ENCODE data around the gene TRPV5. TPM values are rescaled to one million over a fixed set of nuclear protein-coding genes. Genes with fewer than 3 reads are reported as not detected.

The TRPV5 gene
- total RNA-seq, 1 donor from 2014 or later = not detected

DNA sequence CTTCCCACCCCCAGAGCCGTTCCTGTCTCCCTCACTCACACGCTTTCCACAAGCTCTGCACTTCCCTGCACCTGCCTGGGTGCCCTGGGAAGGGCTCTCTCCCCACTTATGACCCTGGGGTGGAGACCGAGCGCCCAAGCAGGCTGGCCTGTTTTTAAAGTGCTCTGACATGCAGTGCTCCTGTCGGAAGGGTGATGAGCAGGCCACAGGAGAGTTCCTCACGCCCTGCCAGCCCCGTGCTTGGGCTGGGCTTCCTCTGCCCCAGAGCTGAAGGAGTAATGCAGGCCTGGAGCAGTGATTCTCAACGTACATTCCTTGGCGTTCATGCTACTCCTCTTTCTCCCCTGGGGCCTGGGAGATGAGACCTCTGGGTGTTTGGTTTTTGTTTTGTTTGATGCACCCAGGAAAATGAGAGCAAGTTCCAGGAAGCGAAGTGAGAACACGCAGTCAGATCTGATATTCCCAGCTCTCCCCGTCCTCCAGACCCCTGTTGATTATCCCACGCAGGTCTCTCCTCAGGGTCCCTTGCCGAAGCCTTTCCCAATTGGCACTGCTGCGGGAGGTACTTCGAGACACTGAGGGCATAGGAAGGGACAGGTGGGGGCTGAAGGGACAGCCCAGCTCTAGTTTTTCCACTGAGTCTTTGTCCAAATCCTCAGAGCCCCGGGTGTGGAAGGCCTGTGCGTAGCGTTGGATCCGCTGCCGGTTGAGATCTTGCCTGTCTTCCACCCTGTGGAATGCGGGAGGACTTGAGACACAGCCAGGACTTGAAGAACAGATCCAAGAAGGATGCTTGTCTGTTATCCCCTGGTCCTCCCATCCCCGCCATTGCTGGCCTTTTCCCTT lies 62.1 kb downstream of the TRPV5 start:
- no peak for DNase-seq (ENCODE audit: low read depth in 2 of 2)

DNA sequence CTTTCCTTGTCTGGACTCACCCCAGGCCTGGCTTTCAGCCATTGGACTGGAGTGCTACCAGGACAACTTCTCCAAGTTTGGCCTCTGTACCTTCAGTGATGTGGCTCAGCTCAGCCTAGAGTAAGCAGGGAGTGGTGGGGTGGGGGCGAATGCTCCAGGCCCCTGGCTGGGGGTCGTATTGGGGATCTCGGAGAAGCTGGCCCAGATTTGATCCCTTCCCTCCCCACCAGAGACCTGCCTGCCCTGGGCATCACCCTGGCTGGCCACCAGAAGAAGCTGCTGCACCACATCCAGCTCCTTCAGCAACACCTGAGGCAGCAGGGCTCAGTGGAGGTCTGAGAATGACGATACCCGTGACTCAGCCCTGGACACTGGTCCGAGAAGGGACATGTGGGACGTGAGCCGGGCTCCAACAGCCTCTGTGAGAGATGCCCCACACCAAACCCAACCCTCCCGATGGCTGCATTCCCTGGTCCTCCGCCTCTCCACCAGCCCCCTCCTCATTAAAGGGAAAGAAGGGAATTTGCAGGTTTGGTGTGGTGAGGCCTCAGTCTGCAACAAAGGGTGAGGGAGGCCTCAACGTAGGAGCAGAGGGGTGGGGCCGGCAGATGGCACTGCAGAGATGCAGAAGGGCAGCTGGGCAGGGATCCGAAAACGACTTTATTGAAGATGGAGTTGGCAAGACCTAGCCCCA lies 62.8 kb downstream of the TRPV5 start:
- no peak for DNase-seq (ENCODE audit: low read depth in 2 of 2)

DNA sequence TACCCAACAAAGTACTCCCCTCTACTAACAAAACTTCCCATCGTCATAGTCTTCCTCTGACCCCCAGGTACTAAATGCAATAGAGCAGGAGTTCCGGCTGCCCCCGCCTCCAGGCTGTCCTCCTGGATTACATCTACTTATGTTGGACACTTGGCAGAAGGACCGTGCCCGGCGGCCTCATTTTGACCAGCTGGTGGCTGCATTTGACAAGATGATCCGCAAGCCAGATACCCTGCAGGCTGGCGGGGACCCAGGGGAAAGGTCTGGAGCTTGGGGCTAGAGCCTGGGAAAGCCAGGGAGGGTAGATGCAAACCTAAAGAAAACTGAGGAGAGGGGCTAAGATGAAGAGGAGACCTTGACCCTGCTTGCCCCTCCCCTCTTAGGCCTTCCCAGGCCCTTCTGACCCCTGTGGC lies 63.4 kb downstream of the TRPV5 start:
- no peak for DNase-seq (ENCODE audit: low read depth in 2 of 2)

DNA sequence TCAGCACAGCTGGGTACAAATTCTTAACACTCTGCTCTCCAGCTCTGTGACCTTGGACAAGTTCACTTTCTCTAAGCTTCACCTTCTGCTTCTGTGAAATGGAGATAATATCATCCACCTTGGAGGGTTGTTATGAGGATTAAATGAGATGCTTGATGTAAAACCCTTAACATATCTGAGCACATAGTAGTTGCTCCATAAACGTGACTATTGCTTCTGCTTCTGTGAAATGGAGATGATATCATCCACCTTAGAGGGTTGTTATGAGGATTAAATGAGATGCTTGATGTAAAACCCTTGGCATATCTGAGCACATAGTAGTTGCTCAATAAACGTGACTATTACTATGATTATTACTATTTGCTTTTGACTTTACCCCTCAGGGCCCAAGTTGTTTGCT lies 64.1 kb downstream of the TRPV5 start:
- no peak for DNase-seq (ENCODE audit: low read depth in 2 of 2)

GRCh38 chr7:142868986-142869415 lies 64.5 kb downstream of the TRPV5 start:
- no peak for DNase-seq (ENCODE audit: low read depth in 2 of 2)

- DNase-seq (ENCODE audit: low read depth in 2 of 2) = no peak
These were observed 65.2 kb downstream of the TRPV5 start for GRCh38 chr7:142868188-142868985.

DNA sequence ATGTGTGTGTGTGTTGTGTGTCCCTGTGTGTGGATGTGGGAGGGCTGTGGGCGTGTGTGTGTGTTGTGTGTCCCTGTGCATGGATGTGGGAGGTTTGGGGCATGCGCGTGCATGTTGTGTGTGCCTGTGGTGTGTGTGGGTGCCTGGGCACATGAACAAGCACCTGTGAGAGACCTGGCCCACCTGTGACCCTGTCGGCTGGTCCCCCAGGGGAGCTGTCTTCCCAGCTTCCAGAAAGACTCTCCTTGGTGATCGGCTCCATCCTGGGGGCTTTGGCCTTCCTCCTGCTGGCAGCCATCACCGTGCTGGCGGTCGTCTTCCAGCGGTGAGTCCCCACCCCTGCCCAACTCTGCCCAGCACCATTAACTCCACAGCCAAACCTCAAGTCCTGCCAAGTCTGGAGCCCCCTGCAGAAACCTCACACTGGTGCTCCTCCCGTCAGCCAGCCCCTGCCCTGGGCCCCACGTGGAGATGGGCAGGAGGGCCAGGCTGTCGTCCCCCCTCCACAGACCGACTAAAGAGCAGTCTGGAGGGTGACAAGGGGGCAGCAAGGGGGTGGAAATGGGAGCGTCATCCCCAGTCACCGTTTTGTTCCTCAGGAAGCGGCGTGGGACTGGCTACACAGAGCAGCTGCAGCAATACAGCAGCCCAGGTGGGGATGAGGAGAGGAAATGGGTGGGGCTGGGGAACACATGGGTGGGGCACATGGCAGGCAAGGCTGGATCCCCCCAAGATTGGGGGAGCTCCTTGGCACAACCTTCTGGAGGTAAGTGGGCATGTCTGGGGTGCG lies 66.0 kb downstream of the TRPV5 start:
- no peak for DNase-seq (ENCODE audit: low read depth in 2 of 2)

DNA sequence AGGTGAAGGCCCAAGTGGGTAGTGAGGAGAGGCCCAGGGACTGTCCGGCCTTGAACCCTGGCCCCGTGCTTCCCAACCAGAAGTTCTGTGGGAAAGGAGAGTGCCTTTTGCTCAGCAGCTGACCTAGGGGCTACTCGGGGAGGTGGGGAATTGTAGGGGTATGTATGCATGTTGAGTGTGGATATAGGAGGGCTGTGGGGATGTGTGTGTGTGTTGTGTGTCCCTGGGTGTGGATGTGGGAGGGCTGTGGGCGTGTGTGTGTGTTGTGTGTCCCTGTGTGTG lies 66.5 kb downstream of the TRPV5 start:
- DNase-seq (ENCODE audit: low read depth in 2 of 2) = no peak

DNA sequence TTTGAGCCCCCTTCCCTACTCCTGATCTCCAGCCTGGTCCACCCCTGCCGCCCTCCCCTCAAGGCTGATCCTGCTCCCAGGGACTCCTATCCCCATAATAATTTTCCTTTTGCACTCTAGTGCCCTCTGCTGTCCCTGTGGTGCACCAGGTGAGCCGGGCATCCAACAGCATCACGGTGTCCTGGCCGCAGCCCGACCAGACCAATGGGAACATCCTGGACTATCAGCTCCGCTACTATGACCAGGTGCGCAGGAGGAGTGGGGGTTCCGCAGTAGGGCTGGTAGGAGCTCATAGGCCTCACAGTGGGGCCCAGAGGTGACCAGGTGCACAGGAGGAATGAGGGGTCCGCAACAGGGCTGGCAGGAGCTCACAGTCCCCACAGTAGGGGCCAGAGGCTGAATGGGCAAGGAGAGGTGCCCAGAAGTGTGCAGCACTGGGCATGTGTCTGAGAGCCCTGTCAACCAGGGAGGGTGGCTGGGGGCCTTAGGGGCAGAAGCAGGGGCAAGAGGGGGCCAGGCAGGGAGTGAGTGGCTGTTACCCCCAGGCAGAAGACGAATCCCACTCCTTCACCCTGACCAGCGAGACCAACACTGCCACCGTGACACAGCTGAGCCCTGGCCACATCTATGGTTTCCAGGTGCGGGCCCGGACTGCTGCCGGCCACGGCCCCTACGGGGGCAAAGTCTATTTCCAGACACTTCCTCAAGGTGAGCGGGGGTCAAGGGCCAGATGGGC lies 67.0 kb downstream of the TRPV5 start:
- peak; percentile 16 to 49 for DNase-seq (ENCODE audit: low read depth in 2 of 2)

- DNase-seq (ENCODE audit: low read depth in 2 of 2) = no peak
These were observed 67.8 kb downstream of the TRPV5 start for GRCh38 chr7:142865766-142866165.

- no peak for DNase-seq (ENCODE audit: low read depth in 2 of 2)
These were observed 68.4 kb downstream of the TRPV5 start for GRCh38 chr7:142864980-142865747.

- no peak for DNase-seq (ENCODE audit: low read depth in 2 of 2)
These were observed 69.5 kb downstream of the TRPV5 start for GRCh38 chr7:142863891-142864685.

DNA sequence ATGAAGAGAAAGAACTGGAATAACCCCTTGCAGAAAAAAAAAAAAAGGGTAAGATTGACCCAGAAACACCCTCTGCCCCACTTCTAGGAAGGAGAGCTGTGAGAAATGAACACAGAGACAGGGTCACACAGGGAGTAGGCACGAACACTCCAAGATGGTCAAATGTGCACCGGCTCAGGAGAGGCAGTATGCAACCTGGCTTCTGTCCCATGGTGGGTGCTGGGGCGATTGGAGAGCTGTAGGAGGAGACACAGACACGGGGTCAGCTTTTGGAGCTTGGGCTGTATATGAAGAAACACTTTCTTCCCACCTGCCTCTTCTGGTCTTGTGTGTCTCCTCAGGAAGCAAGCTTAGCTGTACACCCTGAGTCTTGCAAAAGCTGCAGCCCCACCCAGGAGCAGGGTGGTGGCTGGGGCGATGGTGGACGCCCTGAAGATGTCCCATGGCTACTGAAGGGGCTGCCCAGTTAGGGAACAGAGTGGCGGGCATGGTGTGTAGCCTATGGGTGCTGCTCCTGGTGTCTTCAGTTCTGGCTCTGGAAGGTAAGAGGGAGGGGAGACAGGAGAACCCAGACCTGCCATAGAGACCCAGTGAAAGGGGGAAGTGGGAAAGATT lies 70.7 kb downstream of the TRPV5 start:
- no peak for DNase-seq (ENCODE audit: low read depth in 2 of 2)

DNA sequence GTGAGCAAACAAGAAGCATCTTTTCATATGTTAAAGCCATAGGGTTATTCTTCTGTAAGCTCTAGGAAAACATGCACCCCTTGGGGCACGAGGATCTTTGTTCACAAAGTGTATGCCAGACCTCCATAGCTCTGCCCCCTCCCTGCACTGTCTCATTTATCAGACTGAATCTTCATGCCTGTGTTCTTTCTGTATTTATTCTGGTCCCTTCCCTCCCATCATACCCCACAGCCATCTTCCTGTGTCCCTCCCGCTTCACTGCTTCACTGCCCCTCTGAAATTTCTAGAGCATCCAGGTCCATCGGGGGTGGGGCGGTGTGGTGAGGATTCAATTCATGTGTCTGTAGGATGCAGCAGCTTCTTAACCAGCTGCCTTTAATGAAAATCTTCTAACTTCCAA lies 71.2 kb downstream of the TRPV5 start:
- DNase-seq (ENCODE audit: low read depth in 2 of 2) = no peak

GRCh38 chr7:142860968-142861367 lies 72.6 kb downstream of the TRPV5 start:
- no peak for DNase-seq (ENCODE audit: low read depth in 2 of 2)

GRCh38 chr7:142859829-142860228 lies 73.7 kb downstream of the TRPV5 start:
- no peak for DNase-seq (ENCODE audit: low read depth in 2 of 2)

- DNase-seq (ENCODE audit: low read depth in 2 of 2) = no peak
These were observed 74.1 kb downstream of the TRPV5 start for GRCh38 chr7:142859411-142859810.

All from lung microvascular endothelial cell (primary cell).